ENCODE measurements around the gene FMNL2.

The FMNL2 gene

DNA sequence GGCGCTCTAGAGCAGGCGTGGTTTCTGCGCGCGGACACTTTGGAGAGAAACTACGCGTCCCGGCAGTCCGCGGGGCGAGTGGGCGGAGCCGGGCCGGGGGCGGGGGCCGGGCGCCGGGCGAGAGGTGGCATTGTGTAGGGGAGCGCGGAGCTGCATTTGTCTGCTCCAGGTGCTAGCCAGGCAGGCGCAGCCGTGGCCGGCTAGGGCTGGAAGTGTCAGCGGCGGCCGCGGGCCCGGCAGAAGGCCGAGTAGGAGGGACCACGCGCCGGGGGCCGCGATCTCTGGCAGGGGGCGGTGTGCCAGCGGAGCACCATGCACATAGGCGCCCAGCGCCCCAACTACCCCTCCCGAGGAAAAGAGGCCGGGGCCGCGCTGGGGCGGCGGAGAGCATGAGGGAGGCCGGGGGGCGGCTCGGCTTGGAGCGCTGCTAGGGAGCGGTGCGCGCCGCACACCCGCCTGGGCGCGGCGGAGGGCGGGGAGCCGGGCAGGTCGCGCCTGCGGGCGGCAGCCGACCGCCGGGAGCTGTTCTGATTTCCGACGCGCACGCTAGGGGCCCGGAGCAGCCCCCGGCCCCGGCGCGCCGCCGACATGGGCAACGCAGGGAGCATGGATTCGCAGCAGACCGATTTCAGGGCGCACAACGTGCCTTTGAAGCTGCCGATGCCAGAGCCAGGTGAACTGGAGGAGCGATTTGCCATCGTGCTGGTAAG, at the start of gene FMNL2:
Gene FMNL2, plus strand, starts transcription at position 159 of the 710 bp plus-strand sequence.
- peak within 1 kb of the TSS; percentile 93 to 98 (median 96) for H3K9ac ChIP-seq
- peak within 1 kb of the TSS; percentile 81 to 98 (median 93) for H3K27ac ChIP-seq
- peak within 1 kb of the TSS; percentile 91 to 100 (median 96) for H3K4me3 ChIP-seq
- peaks cover 0 to 22% (median 0%) of the 10 kb centered on the region in 11 experiments; a peak in 7 of 22 replicates for H3K36me3 ChIP-seq
- peak within 1 kb of the TSS; percentile 78 to 97 (median 93) for H3K4me2 ChIP-seq
- no peaks in the 10 kb centered on the region for H3K9me3 ChIP-seq (replicated peaks in 1 of 11)
- H3K4me1 ChIP-seq, result peaks cover 22 to 37% (median 32%) of the 10 kb centered on the region in 10 experiments
- H3K27me3 ChIP-seq, result no peaks in the 10 kb centered on the region
- no peak for TF ChIP-seq Cebpa-rat (IDR thresholded peaks at IDR 0.05)
- peaks cover 30 to 52% (median 45%) of the 10 kb centered on the region in 11 experiments for H4K20me1 ChIP-seq

DNA sequence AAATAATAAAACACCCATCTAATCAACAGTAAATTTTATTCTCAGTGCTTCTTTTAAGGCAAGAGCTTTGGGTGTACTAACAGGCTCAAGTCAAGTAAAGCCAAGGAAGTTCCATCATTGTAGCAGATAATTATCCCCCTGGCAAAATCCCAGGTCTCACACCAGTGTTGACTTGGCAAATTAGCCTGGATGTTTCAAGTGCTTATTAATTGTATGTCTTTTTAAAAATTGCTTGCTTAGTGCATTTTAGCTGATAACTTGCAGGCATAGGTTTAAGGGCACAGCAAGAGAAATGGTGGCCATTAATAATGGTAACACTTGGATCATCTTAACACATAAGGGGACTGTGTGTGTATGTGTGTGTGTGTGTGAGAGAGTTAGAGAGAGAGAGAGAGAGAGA, 42.0 kb upstream of the FMNL2 start:
- Histone ChIP-seq H3K4me1 (no peaks in the 10 kb centered on the region), H3K9ac (no peak overlapping the region), H3K9me3 (replicated peaks in 1 of 11) (peaks cover 0 to 19% (median 12%) of the 10 kb centered on the region in 11 experiments; a peak in 17 of 22 replicates), H3K4me3 (no peak overlapping the region), H3K27ac (no peak overlapping the region), H3K36me3 (no peaks in the 10 kb centered on the region), H3K4me2 (no peak overlapping the region), H3K27me3 (no peaks in the 10 kb centered on the region), H4K20me1 (no peaks in the 10 kb centered on the region)
- no peak for TF ChIP-seq Cebpa-rat (IDR thresholded peaks at IDR 0.05)

DNA sequence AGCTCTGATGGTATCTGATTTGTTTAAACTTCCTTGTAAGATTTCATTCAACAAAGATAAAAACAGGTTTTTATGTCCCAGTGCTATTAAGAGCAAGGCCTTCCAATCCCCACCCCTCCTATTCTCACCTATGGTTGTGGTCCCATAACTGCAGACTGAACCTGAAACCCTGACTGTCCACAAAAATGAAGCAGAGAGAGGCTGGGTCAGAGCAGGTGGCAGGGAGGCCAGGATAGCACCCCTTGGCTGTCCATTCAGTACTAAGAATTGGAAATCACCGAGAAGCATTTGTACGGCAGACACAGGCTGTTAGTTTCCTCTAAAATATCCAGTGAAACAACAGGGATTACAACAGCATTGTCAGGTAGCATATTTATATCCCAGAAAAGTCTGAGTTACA, 37.3 kb upstream of the FMNL2 start:
- H3K4me3 ChIP-seq, result no peak overlapping the region
- no peaks in the 10 kb centered on the region for H3K4me1 ChIP-seq
- H3K27me3 ChIP-seq, result no peaks in the 10 kb centered on the region
- H3K9me3 ChIP-seq (replicated peaks in 1 of 11), result peaks cover 0 to 6% (median 0%) of the 10 kb centered on the region in 11 experiments; a peak in 2 of 22 replicates
- H3K36me3 ChIP-seq, result no peaks in the 10 kb centered on the region
- H3K9ac ChIP-seq, result no peak overlapping the region
- H4K20me1 ChIP-seq, result no peaks in the 10 kb centered on the region
- H3K27ac ChIP-seq, result no peak overlapping the region
- no peak for TF ChIP-seq Cebpa-rat (IDR thresholded peaks at IDR 0.05)
- H3K4me2 ChIP-seq, result no peak overlapping the region

DNA sequence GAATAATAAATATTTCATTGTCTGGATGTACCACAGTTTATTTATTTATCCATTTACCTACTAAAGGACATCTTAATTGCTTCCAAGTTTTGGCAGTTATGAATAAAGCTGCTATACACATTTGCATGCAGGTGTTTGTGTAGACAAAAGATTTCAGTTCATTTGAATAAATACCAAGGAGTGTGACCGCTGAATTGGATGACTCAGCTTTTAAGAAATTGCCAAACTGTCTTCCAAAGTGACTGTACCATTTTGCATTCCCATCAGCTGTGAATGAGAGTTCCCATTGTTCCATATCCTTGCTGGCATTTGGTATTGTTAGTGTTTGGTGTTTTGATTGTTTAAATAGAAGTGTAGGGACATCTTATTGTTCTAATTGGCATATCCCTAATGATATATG, 36.2 kb upstream of the FMNL2 start:
- Histone ChIP-seq H3K4me1 (no peaks in the 10 kb centered on the region; a peak in 1 of 20 replicates), H3K9ac (no peak overlapping the region), H4K20me1 (no peaks in the 10 kb centered on the region), H3K36me3 (no peaks in the 10 kb centered on the region), H3K9me3 (replicated peaks in 1 of 11) (peaks cover 0 to 6% (median 0%) of the 10 kb centered on the region in 11 experiments; a peak in 2 of 22 replicates), H3K4me3 (no peak overlapping the region), H3K4me2 (no peak overlapping the region), H3K27ac (no peak overlapping the region), H3K27me3 (no peaks in the 10 kb centered on the region)
- no peak for TF ChIP-seq Cebpa-rat (IDR thresholded peaks at IDR 0.05)

DNA sequence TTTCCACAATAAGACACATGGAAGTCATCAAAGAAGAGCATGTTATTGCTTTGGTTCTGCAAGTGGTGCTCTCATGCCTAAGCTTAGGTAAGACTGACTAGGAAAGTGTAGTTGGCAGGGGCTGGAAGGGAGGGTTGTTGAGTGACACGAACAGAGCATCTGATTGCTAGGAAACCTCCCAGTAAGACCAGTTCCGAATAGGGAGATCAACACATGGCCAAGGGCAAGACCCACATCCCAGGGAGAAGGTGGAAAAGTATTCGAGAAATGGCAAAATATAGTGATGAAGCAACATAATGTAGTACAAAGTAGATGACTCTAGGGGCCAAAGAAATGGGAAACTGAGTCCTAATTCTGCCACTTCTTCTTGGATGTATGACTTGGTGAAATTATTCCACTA, 33.8 kb upstream of the FMNL2 start:
- no peaks in the 10 kb centered on the region for H3K36me3 ChIP-seq
- no peak for TF ChIP-seq Cebpa-rat (IDR thresholded peaks at IDR 0.05)
- H3K4me1 ChIP-seq, result peaks cover 0 to 13% (median 0%) of the 10 kb centered on the region in 10 experiments; a peak in 6 of 20 replicates

DNA sequence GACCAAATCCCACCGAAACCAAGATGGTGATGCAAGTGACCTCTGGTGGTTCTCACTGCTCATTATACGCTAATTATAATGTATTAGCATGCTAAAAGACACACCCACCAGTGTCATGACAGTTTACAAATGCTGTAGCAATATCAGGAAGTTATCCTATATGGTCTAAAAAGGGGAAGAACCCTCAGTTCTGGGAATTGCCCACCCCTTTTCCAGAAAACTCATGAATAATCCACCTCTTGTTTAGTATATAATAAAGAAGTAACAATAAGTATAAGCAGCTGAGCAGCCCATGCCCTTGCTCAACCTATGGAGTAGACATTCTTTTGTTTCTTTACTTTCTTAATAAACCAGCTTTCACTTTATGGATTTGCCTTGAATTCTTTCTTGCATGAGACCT, 31.0 kb upstream of the FMNL2 start:
- Histone ChIP-seq H3K27me3 (no peaks in the 10 kb centered on the region), H3K9ac (no peak overlapping the region), H3K9me3 (replicated peaks in 1 of 11) (peaks cover 0 to 6% (median 0%) of the 10 kb centered on the region in 11 experiments; a peak in 2 of 22 replicates), H3K36me3 (no peaks in the 10 kb centered on the region), H3K4me2 (peak overlapping the region in 3 of 11 experiments; percentile 27 to 69 (median 46); a peak in 6 of 22 replicates), H3K4me1 (peaks cover 0 to 13% (median 0%) of the 10 kb centered on the region in 10 experiments; a peak in 6 of 20 replicates), H3K4me3 (no peak overlapping the region), H4K20me1 (no peaks in the 10 kb centered on the region), H3K27ac (peak overlapping the region in 3 of 11 experiments; percentile 32 to 59 (median 41); a peak in 6 of 22 replicates)
- no peak for TF ChIP-seq Cebpa-rat (IDR thresholded peaks at IDR 0.05)

More for the DNA sequence above, 33.8 kb upstream of the FMNL2 start:
- no peaks in the 10 kb centered on the region for H4K20me1 ChIP-seq
- H3K4me3 ChIP-seq, result no peak overlapping the region
- H3K27ac ChIP-seq, result no peak overlapping the region
- H3K4me2 ChIP-seq, result no peak overlapping the region
- peaks cover 0 to 6% (median 0%) of the 10 kb centered on the region in 11 experiments; a peak in 2 of 22 replicates for H3K9me3 ChIP-seq (replicated peaks in 1 of 11)
- H3K9ac ChIP-seq, result no peak overlapping the region
- no peaks in the 10 kb centered on the region for H3K27me3 ChIP-seq

DNA sequence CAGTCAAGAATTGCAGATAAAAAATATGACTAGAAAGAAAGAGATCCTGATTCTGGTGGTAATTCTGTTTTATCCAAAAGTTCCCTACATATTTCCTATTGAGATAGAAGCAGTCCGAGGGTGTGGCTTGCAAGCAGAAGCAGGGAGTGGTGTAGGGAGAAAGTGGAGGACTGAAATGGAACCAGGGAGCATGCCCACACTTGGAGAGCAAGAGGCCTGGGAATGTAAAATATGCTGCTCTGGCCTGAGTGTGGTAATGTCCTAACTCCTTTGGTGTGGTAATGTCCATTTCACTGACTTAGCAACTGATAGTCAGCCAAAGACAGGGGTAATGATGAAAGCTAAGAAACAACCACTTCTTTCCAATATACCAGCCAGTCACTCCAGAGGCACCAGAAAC, 30.1 kb upstream of the FMNL2 start:
- peak overlapping the region in 3 of 11 experiments; percentile 32 to 59 (median 41); a peak in 4 of 22 replicates for H3K27ac ChIP-seq

DNA sequence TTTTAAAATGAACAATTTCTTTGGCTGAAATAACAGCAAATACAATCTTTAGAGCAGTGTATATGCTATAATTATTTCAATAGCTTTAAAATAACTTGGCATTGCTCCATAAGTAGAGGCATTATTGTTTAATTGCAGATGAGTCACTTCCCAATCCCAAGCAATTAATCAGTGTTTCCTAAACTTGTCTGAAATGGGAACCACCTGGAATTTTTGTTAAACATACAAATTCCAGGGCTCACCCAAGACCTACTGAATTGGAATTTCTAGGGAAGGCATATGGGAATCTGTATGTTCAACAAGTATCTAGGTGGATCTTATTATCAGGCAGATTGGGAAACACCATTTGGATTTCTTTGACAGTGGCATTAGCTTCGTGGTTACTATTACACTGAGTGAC, 27.1 kb upstream of the FMNL2 start:
- Histone ChIP-seq H3K4me2 (no peak overlapping the region), H3K4me1 (peaks cover 0 to 13% (median 0%) of the 10 kb centered on the region in 10 experiments; a peak in 6 of 20 replicates), H3K27me3 (no peaks in the 10 kb centered on the region), H4K20me1 (no peaks in the 10 kb centered on the region), H3K4me3 (no peak overlapping the region), H3K36me3 (no peaks in the 10 kb centered on the region), H3K9ac (no peak overlapping the region), H3K9me3 (replicated peaks in 1 of 11) (no peaks in the 10 kb centered on the region), H3K27ac (no peak overlapping the region)
- TF ChIP-seq Cebpa-rat (IDR thresholded peaks at IDR 0.05), result no peak

More for the DNA sequence above, 30.1 kb upstream of the FMNL2 start:
- H3K4me3 ChIP-seq, result no peak overlapping the region
- no peak for TF ChIP-seq Cebpa-rat (IDR thresholded peaks at IDR 0.05)
- no peaks in the 10 kb centered on the region for H3K27me3 ChIP-seq
- no peaks in the 10 kb centered on the region for H3K36me3 ChIP-seq
- no peak overlapping the region for H3K9ac ChIP-seq
- peaks cover 0 to 13% (median 0%) of the 10 kb centered on the region in 10 experiments; a peak in 6 of 20 replicates for H3K4me1 ChIP-seq
- H3K4me2 ChIP-seq, result peak overlapping the region in 3 of 11 experiments; percentile 27 to 69 (median 46); a peak in 4 of 22 replicates
- H4K20me1 ChIP-seq, result no peaks in the 10 kb centered on the region
- peaks cover 0 to 6% (median 0%) of the 10 kb centered on the region in 11 experiments; a peak in 2 of 22 replicates for H3K9me3 ChIP-seq (replicated peaks in 1 of 11)

DNA sequence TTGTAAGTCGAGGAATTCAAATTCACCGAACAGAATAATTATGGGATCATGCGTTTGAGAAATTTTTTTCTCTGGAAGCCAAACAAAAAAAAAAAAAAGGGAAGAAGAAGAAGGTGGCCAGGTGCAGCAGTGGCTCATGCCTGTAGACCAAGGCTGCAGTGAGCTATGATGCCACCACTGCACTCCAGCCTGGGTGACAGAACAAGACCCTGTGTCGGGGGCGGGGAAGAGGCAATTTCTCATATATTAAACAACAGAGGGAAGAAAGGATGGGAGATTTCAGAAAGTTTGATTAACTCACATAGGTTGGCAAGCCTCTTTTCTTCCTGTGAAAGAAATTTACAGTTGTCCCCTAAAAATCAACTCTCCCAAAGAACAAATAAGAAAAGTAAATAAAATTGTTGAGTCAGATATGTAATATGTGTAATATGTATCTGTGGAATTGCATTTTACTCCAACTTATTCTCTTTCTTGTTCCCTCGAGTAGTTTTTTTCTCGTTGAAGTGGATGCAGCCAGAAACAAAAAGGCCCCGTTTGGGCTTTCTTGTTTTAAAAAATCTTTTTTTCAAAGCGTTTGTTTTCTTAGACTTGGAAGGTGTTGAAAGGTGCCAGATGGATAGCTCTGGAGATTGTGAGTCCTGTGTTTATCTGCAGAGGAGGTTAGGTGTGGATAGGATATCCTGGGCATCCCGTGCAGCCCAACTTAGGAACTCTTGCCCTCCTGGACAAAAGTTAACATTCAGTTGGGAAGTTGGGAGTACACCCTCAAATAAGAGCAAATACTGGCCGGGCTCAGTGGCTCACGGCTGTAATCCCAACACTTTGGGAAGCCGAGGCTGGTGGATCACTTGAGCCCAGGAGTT, 25.4 kb upstream of the FMNL2 start:
- TF ChIP-seq Cebpa-rat (IDR thresholded peaks at IDR 0.05), result no peak
- Histone ChIP-seq H3K4me3 (no peak overlapping the region), H3K9ac (no peak overlapping the region)

More for the DNA sequence above, 25.4 kb upstream of the FMNL2 start:
- Histone ChIP-seq H3K27ac (no peak overlapping the region), H3K4me1 (peaks cover 0 to 6% (median 0%) of the 10 kb centered on the region in 10 experiments; a peak in 6 of 20 replicates), H3K27me3 (no peaks in the 10 kb centered on the region), H4K20me1 (no peaks in the 10 kb centered on the region), H3K9me3 (replicated peaks in 1 of 11) (peaks cover 0 to 9% (median 5%) of the 10 kb centered on the region in 11 experiments; a peak in 12 of 22 replicates), H3K36me3 (no peaks in the 10 kb centered on the region), H3K4me2 (no peak overlapping the region)
